H1 (cell line): ENCODE results near the gene BMF. TPM values are rescaled to one million over a fixed set of nuclear protein-coding genes. Genes with fewer than 3 reads are reported as not detected.
A peak's percentile ranks its signal among the peaks of the same experiment; 100 is the strongest.

Source experiments
- CTCF ChIA-PET: fragments of 300-600 bp; sonication (Branson Sonifier 250); formaldehyde crosslinking; loops from one replicate; lab custom pipeline; 2021; ENCODE audit not compliant: partially characterized antibody; lab: Charles Lee
- POLR2A ChIA-PET: fragments of 300-600 bp; sonication (Branson Sonifier 250); formaldehyde crosslinking; loops from one replicate; lab custom pipeline; 2021; ENCODE audit warnings: inconsistent platforms; ENCODE audit not compliant: partially characterized antibody; lab: Charles Lee
- DNase-seq, 2 experiments: peaks; one replicate each; pipeline versions ENCODE4 v3.0.0 to v3.0.0-alpha.2; 2010 to 2022; ENCODE audit warnings: low spot score in 2 of 2, low read depth in 1 of 2, mixed read lengths in 1 of 2
- FAIRE-seq: peaks from 2 replicates; lab custom pipeline; 2011; peaks lifted over from hg19 to GRCh38; lab: Jason Lieb, UNC
- H2AFZ ChIP-seq: 2 replicates; pipeline ENCODE4 v1.8.1; 2012; ENCODE audit warnings: low read length, inconsistent platforms
- H2AK5ac ChIP-seq: 2 replicates; pipeline ENCODE4 v1.6.1; 2013; ENCODE audit warnings: low read depth, low read length
- H2BK120ac ChIP-seq: replicated peaks from 2 replicates; pipeline ENCODE3; 2013; ENCODE audit warnings: low read depth, low read length, inconsistent platforms
- H2BK12ac ChIP-seq: 2 replicates; pipeline ENCODE4 v1.6.1; 2013; ENCODE audit warnings: low read depth, low read length
- H2BK15ac ChIP-seq: 2 replicates; pipeline ENCODE4 v1.6.1; 2013; ENCODE audit warnings: low read length
- H2BK20ac ChIP-seq: 2 replicates; pipeline ENCODE4 v1.6.1; 2013; ENCODE audit warnings: low read length
- H2BK5ac ChIP-seq: 2 replicates; pipeline ENCODE4 v1.6.1; 2013; ENCODE audit warnings: low read depth, low read length
- H3K14ac ChIP-seq: 2 replicates; pipeline ENCODE4 v1.6.1; 2013; ENCODE audit warnings: inconsistent platforms; ENCODE audit not compliant: insufficient read length
- H3K18ac ChIP-seq: 2 replicates; pipeline ENCODE4 v1.6.1; 2013; ENCODE audit warnings: low read length; ENCODE audit errors: extremely low read depth
- H3K23ac ChIP-seq: 2 replicates; pipeline ENCODE4 v1.6.1; 2013; ENCODE audit warnings: inconsistent platforms; ENCODE audit not compliant: insufficient read length
- H3K23me2 ChIP-seq: 2 replicates; pipeline ENCODE4 v1.6.1; 2013; ENCODE audit warnings: low read depth, low read length
- H3K27ac ChIP-seq: 2 replicates; pipeline ENCODE4 v1.6.1; 2011; ENCODE audit warnings: low read depth, low read length, inconsistent platforms
- H3K27me3 ChIP-seq, 4 experiments: replicated peaks in 1 of 4; 1 replicate in 1 of 4; 2 replicates in 3 of 4; pipeline versions ENCODE4 v1.6.1 to v1.8.1; 2011 to 2013; ENCODE audit warnings: low read length in 3 of 4, mild to moderate bottlenecking in 3 of 4, inconsistent platforms in 2 of 4, mixed read lengths in 2 of 4, moderate library complexity in 1 of 4; ENCODE audit not compliant: control insufficient read depth in 3 of 4, insufficient read depth in 3 of 4; ENCODE audit errors: extremely low read depth in 1 of 4
- H3K36me3 ChIP-seq, 4 experiments: 2 replicates each; pipeline versions ENCODE4 v1.6.1 to v1.8.1; 2011 to 2013; ENCODE audit warnings: mild to moderate bottlenecking in 4 of 4, low read length in 3 of 4, moderate library complexity in 2 of 4, control low read depth in 1 of 4, inconsistent platforms in 1 of 4; ENCODE audit not compliant: insufficient read depth in 4 of 4, control insufficient read depth in 2 of 4
- H3K4ac ChIP-seq: replicated peaks from 2 replicates; pipeline ENCODE3; 2013; ENCODE audit warnings: low read length, low read depth, mixed read lengths, inconsistent platforms; ENCODE audit not compliant: insufficient read length
- H3K4me1 ChIP-seq, 4 experiments: replicated peaks in 1 of 4; 1 replicate in 1 of 4; 2 replicates in 3 of 4; pipeline versions ENCODE4 v1.6.1 to v1.8.1; 2011 to 2013; ENCODE audit warnings: low read length in 3 of 4, inconsistent platforms in 2 of 4, mixed read lengths in 1 of 4; ENCODE audit not compliant: insufficient read depth in 4 of 4, control insufficient read depth in 3 of 4
- H3K4me2 ChIP-seq, 2 experiments: 2 replicates each; pipeline versions ENCODE4 v1.6.1 to v1.8.1; 2011 to 2013; ENCODE audit warnings: low read depth in 2 of 2, low read length in 2 of 2, control low read depth in 1 of 2, inconsistent platforms in 1 of 2, mild to moderate bottlenecking in 1 of 2; ENCODE audit not compliant: insufficient read depth in 1 of 2
- H3K4me3 ChIP-seq, 4 experiments: fragments of 200-600, 300-600 bp in 1 of 4; sonication (generic), shearing (Covaris generic), sonication (Bioruptor Twin) in 1 of 4; 2 replicates each; pipeline versions ENCODE4 v1.5.1 to v1.8.1; 2011 to 2016; ENCODE audit warnings: low read length in 4 of 4, low read depth in 3 of 4, control low read depth in 2 of 4, inconsistent platforms in 2 of 4, mild to moderate bottlenecking in 2 of 4, mixed read lengths in 1 of 4, moderate library complexity in 1 of 4; ENCODE audit not compliant: insufficient read depth in 2 of 4; ENCODE audit errors: extremely low read depth in 1 of 4
- H3K56ac ChIP-seq: replicated peaks from 2 replicates; pipeline ENCODE3; 2013; ENCODE audit warnings: low read depth, mild to moderate bottlenecking, mixed read lengths, low read length, inconsistent platforms; ENCODE audit not compliant: insufficient read length
- H3K79me1 ChIP-seq: 2 replicates; pipeline ENCODE4 v1.6.1; 2013; ENCODE audit warnings: low read depth, low read length, control low read depth
- H3K79me2 ChIP-seq, 2 experiments: 2 replicates each; pipeline versions ENCODE4 v1.6.1 to v1.8.1; 2012 to 2013; ENCODE audit warnings: low read length in 2 of 2, mild to moderate bottlenecking in 2 of 2, inconsistent platforms in 1 of 2; ENCODE audit not compliant: insufficient read depth in 2 of 2, control insufficient read depth in 1 of 2
- H3K9ac ChIP-seq, 4 experiments: replicated peaks in 1 of 4; 1 replicate in 1 of 4; 2 replicates in 3 of 4; pipeline versions ENCODE4 v1.6.1 to v1.8.1; 2011 to 2013; ENCODE audit warnings: low read depth in 3 of 4, low read length in 3 of 4, control low read depth in 2 of 4, mild to moderate bottlenecking in 2 of 4, moderate library complexity in 2 of 4, inconsistent platforms in 1 of 4; ENCODE audit errors: extremely low read depth in 1 of 4
- H3K9me3 ChIP-seq, 2 experiments: 2 replicates each; pipeline versions ENCODE4 v1.6.1 to v1.8.1; 2012 to 2013; ENCODE audit warnings: mild to moderate bottlenecking in 2 of 2, moderate library complexity in 2 of 2, control low read depth in 1 of 2, inconsistent platforms in 1 of 2, low read depth in 1 of 2, low read length in 1 of 2, mixed read lengths in 1 of 2; ENCODE audit not compliant: insufficient read depth in 2 of 2
- H4K20me1 ChIP-seq, 2 experiments: replicated peaks in 1 of 2; 2 replicates each; pipeline versions ENCODE3 to v1.8.1; 2011 to 2013; ENCODE audit warnings: inconsistent platforms in 2 of 2, low read length in 2 of 2, mild to moderate bottlenecking in 1 of 2; ENCODE audit not compliant: insufficient read depth in 2 of 2, control insufficient read depth in 1 of 2
- H4K5ac ChIP-seq: 2 replicates; pipeline ENCODE4 v1.6.1; 2013; ENCODE audit warnings: low read length, low read depth, mixed read lengths, inconsistent platforms; ENCODE audit not compliant: insufficient read length
- H4K8ac ChIP-seq: 2 replicates; pipeline ENCODE4 v1.8.0; 2013; ENCODE audit warnings: mild to moderate bottlenecking, moderate library complexity, low read length, inconsistent platforms; ENCODE audit not compliant: insufficient read depth; ENCODE audit errors: extremely low read depth
- H4K91ac ChIP-seq: replicated peaks from 2 replicates; pipeline ENCODE3; 2013; ENCODE audit warnings: low read length, mixed read lengths, inconsistent platforms; ENCODE audit not compliant: insufficient read length
- CEBPB ChIP-seq: IDR thresholded peaks from 2 replicates; pipeline ENCODE4 v1.6.1; 2012; ENCODE audit warnings: low read depth, low read length
- EZH2 ChIP-seq: fragments of 200-600 bp; sonication (generic); IDR thresholded peaks from 2 replicates; pipeline ENCODE4 v1.7.1; 2012; ENCODE audit warnings: low read depth, mild to moderate bottlenecking, moderate library complexity, low read length, inconsistent platforms; ENCODE audit not compliant: severe bottlenecking
- FOSL1 ChIP-seq: IDR thresholded peaks from 2 replicates; pipeline ENCODE4 v1.6.1; 2011; ENCODE audit warnings: mild to moderate bottlenecking, low read depth, low read length, moderate library complexity; ENCODE audit not compliant: insufficient read depth
- GABPA ChIP-seq: IDR thresholded peaks from 2 replicates; pipeline ENCODE4 v1.6.1; 2011; ENCODE audit warnings: mild to moderate bottlenecking, low read length, moderate library complexity, borderline replicate concordance; ENCODE audit not compliant: insufficient read depth
- MAX ChIP-seq: IDR thresholded peaks from 2 replicates; pipeline ENCODE4 v1.6.1; 2012; ENCODE audit warnings: inconsistent platforms
- RAD21 ChIP-seq, 2 experiments: IDR thresholded peaks in 1 of 2; conservative IDR thresholded peaks in 1 of 2; 2 replicates each; pipeline ENCODE4 v1.6.1; 2011; ENCODE audit warnings: low read depth in 2 of 2, low read length in 2 of 2, improper control_type of control experiment in 1 of 2, inconsistent platforms in 1 of 2, mild to moderate bottlenecking in 1 of 2, moderate library complexity in 1 of 2
- SAP30 ChIP-seq: fragments of 300-600 bp; sonication (generic); IDR thresholded peaks from 2 replicates; pipeline ENCODE4 v1.7.1; 2012; ENCODE audit warnings: low read length, moderate library complexity, mild to moderate bottlenecking, inconsistent platforms; ENCODE audit not compliant: insufficient read depth, insufficient replicate concordance
- SUZ12 ChIP-seq: fragments of 200-600 bp; sonication (generic); IDR thresholded peaks from 2 replicates; pipeline ENCODE4 v1.6.1; 2012; ENCODE audit warnings: mild to moderate bottlenecking, inconsistent platforms, low read length, moderate library complexity, mixed read lengths
- WGBS, 2 experiments: shearing (Covaris generic) in 1 of 2; methylation state at CpG; one replicate each; pipeline versions ENCODE4 v1.1.6 to v1.1.7; 2013 to 2015; ENCODE audit warnings: low lambda C conversion rate in 2 of 2, mixed read lengths in 2 of 2, inconsistent platforms in 1 of 2, low coverage in 1 of 2, missing lambda C conversion rate in 1 of 2; ENCODE audit not compliant: insufficient replicate concordance in 2 of 2, insufficient coverage in 1 of 2, insufficient read length in 1 of 2; ENCODE audit errors: extremely low coverage in 1 of 2, missing lambda C conversion rate in 1 of 2; 5-methylcytosine and 5-hydroxymethylcytosine counted together
- polyA plus RNA-seq, 7 experiments: library from polyadenylated mRNA; depleted of rRNA in 3 of 7; stranded (reverse) in 5 of 7; unstranded in 2 of 7; fragments of >200 nt in 5 of 7; fragments of 200-250 nt in 2 of 7; gene quantifications; 1 replicate in 5 of 7; 2 replicates in 1 of 7; 4 replicates in 1 of 7; pipeline versions ENCODE4 v1.2.1 to v1.2.3, GENCODE V29; 2011 to 2013; ENCODE audit warnings: missing spikeins in 2 of 7, mixed read lengths in 2 of 7
- total RNA-seq: library from RNA; stranded (reverse); fragmentation: NEBNext Ultra II Directional; extraction: Animal tissue kit (Norgen Biotek cat#: 25700); gene quantifications from 2 replicates; pipeline ENCODE4 v1.2.1, GENCODE V29; 2021
- TF ChIP-seq, protein P1 (sequence below), 3 experiments: IDR thresholded peaks; 1 replicate in 2 of 3; 2 replicates in 1 of 3; pipeline versions ENCODE4 v1.5.1 to v1.6.1; 2011; ENCODE audit warnings: low read length in 3 of 3, mild to moderate bottlenecking in 3 of 3, inconsistent platforms in 2 of 3, low read depth in 1 of 3, moderate library complexity in 1 of 3; ENCODE audit not compliant: insufficient read depth in 1 of 3; ENCODE audit errors: control extremely low read depth in 1 of 3

BMF gene
- total and polyA plus RNA-seq, 2 of the 8 experiments (the other 6 are each of a cell fraction or from before 2014, with no cell fraction given) = 21.2 to 24.2 TPM

GRCh38 chr15:40114218-40114617 lies 5.5 kb upstream of the BMF start:
- Histone ChIP-seq H4K8ac (no peak overlapping the region), H3K79me1 (no peaks in the 10 kb centered on the region), H2BK20ac (peak overlapping the region; percentile 72; the same call in 1 of the 2 replicates), H3K23ac (no peak overlapping the region), H3K9me3 (no peaks in the 10 kb centered on the region), H3K4me2 (no peak overlapping the region), H3K4me1 (peaks cover 7 to 23% (median 10%) of the 10 kb centered on the region in 4 experiments), H4K91ac (no peak overlapping the region), H3K36me3 (no peaks in the 10 kb centered on the region), H2BK5ac (no peak overlapping the region), H3K9ac (no peak overlapping the region), H2BK12ac (0 out of 2 replicates have a peak overlapping the region, but pooled peaks have one; percentile 39), H3K18ac (no peak overlapping the region), H2AFZ (no peak overlapping the region), H3K23me2 (0 out of 2 replicates have a peak, but pooled peaks cover 2% of the 10 kb centered on the region), H3K56ac (no peak overlapping the region), H2BK15ac (0 out of 2 replicates have a peak overlapping the region, but pooled peaks have one; percentile 72), H3K27ac (no peak overlapping the region), H3K4me3 (no peak overlapping the region), H2AK5ac (no peak overlapping the region), H2BK120ac (no peak overlapping the region), H3K14ac (no peak overlapping the region), H4K20me1 (no peaks in the 10 kb centered on the region), H4K5ac (no peak overlapping the region), H3K79me2 (no peaks in the 10 kb centered on the region), H3K4ac (no peak overlapping the region), H3K27me3 (no peaks in the 10 kb centered on the region)
- ChIA-PET CTCF (interaction anchor here (0.7 to 23.9 kb wide), 16 partner anchors 8 to 232 kb away, joined by 3 to 406 read pairs (median 5); partner anchors contain the start of genes BUB1B and SRP14), POLR2A (interaction anchor here (0.8 to 4.8 kb wide), 9 partner anchors 10 to 67 kb away, joined by 3 to 19 read pairs (median 4); partner anchors contain the start of gene BUB1B)
- 86% methylated on average over 2 of the region's 2 CpGs; no CpG with 5 or more reads in 1 of the 2 experiments for WGBS, 2 experiments
- FAIRE-seq (no peak), DNase-seq (no peak)
- TF ChIP-seq SAP30 (no peak), GABPA (no peak), RAD21 (IDR thresholded peaks at IDR 0.05 in 1 of 2, conservative IDR thresholded peaks at IDR 0.05 in 1 of 2; ENCODE audit: low read depth in 2 of 2, low read length in 2 of 2) (no peak), FOSL1 (no peak), SUZ12 (no peak), EZH2 (no peak), MAX (no peak), CEBPB (no peak)
- TF ChIP-seq, protein P1, sequence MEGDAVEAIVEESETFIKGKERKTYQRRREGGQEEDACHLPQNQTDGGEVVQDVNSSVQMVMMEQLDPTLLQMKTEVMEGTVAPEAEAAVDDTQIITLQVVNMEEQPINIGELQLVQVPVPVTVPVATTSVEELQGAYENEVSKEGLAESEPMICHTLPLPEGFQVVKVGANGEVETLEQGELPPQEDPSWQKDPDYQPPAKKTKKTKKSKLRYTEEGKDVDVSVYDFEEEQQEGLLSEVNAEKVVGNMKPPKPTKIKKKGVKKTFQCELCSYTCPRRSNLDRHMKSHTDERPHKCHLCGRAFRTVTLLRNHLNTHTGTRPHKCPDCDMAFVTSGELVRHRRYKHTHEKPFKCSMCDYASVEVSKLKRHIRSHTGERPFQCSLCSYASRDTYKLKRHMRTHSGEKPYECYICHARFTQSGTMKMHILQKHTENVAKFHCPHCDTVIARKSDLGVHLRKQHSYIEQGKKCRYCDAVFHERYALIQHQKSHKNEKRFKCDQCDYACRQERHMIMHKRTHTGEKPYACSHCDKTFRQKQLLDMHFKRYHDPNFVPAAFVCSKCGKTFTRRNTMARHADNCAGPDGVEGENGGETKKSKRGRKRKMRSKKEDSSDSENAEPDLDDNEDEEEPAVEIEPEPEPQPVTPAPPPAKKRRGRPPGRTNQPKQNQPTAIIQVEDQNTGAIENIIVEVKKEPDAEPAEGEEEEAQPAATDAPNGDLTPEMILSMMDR (IDR thresholded peaks at IDR 0.05; ENCODE audit: control extremely low read depth in 1 of 3, insufficient read depth in 1 of 3, low read depth in 1 of 3, low read length in 3 of 3) = no peak
